Activated CD8-positive, alpha-beta memory T cell treated with anti-CD3 and anti-CD28 coated beads, Interleukin-2, amount 50 U/mL, for 24 hours (primary cell): ENCODE measurements around the gene ZNF70.

Experiments
- DNase-seq: peaks from one replicate; pipeline ENCODE4 v3.0.0-alpha.2; 2020; ENCODE audit errors: extremely low read depth

Gene ZNF70

GRCh38 chr22:23750714-23751440, at the start of gene ZNF70:
Gene ZNF70, minus strand, starts transcription at chr22:23751112. Its CDS starts 5,972 bp downstream, at chr22:23745140.
- DNase-seq, result peak; percentile 41

- DNase-seq, result no peak
Observed at GRCh38 chr22:23796461-23796860, 45.5 kb upstream of the ZNF70 start.

GRCh38 chr22:23793326-23793725, 42.4 kb upstream of the ZNF70 start:
- no peak for DNase-seq

GRCh38 chr22:23791738-23792645, 41.1 kb upstream of the ZNF70 start:
- no peak for DNase-seq

GRCh38 chr22:23790819-23791737, 40.2 kb upstream of the ZNF70 start:
- no peak for DNase-seq

- DNase-seq, result no peak
Observed at GRCh38 chr22:23789638-23790037, 38.7 kb upstream of the ZNF70 start.

- no peak for DNase-seq
Observed at GRCh38 chr22:23789121-23789520, 38.2 kb upstream of the ZNF70 start.

- no peak for DNase-seq
Observed at GRCh38 chr22:23787910-23788309, 37.0 kb upstream of the ZNF70 start.

GRCh38 chr22:23787600-23787896, 36.6 kb upstream of the ZNF70 start:
- DNase-seq, result no peak

GRCh38 chr22:23786752-23787599, 36.1 kb upstream of the ZNF70 start, which contains the start of gene SMARCB1:
Gene SMARCB1, plus strand, starts transcription at chr22:23786966. Its CDS starts 204 bp downstream, at chr22:23787170.
- DNase-seq, result peak; percentile 68

- no peak for DNase-seq
Observed at GRCh38 chr22:23786261-23786710, 35.4 kb upstream of the ZNF70 start.

- DNase-seq, result no peak
Observed at GRCh38 chr22:23784215-23784732, 33.4 kb upstream of the ZNF70 start.

GRCh38 chr22:23783265-23784150, 32.6 kb upstream of the ZNF70 start:
- DNase-seq, result no peak

GRCh38 chr22:23782703-23783102, 31.8 kb upstream of the ZNF70 start:
- DNase-seq, result no peak

- DNase-seq, result no peak
Observed at GRCh38 chr22:23782252-23782651, 31.3 kb upstream of the ZNF70 start.

- no peak for DNase-seq
Observed at GRCh38 chr22:23781511-23782183, 30.7 kb upstream of the ZNF70 start.

GRCh38 chr22:23781065-23781464, 30.2 kb upstream of the ZNF70 start:
- DNase-seq, result no peak

- no peak for DNase-seq
Observed at GRCh38 chr22:23780146-23780748, 29.3 kb upstream of the ZNF70 start.

- DNase-seq, result no peak
Observed at GRCh38 chr22:23779731-23780130, 28.8 kb upstream of the ZNF70 start.
